ENCODE data around the gene ITPA.
A peak's percentile ranks its signal among the peaks of the same experiment; 100 is the strongest.
"Not testable (repeated sequence)": the region's sequence is repeated elsewhere in the genome, so short reads cannot be mapped to it uniquely, and the experiment has no call there.

The ITPA gene

DNA sequence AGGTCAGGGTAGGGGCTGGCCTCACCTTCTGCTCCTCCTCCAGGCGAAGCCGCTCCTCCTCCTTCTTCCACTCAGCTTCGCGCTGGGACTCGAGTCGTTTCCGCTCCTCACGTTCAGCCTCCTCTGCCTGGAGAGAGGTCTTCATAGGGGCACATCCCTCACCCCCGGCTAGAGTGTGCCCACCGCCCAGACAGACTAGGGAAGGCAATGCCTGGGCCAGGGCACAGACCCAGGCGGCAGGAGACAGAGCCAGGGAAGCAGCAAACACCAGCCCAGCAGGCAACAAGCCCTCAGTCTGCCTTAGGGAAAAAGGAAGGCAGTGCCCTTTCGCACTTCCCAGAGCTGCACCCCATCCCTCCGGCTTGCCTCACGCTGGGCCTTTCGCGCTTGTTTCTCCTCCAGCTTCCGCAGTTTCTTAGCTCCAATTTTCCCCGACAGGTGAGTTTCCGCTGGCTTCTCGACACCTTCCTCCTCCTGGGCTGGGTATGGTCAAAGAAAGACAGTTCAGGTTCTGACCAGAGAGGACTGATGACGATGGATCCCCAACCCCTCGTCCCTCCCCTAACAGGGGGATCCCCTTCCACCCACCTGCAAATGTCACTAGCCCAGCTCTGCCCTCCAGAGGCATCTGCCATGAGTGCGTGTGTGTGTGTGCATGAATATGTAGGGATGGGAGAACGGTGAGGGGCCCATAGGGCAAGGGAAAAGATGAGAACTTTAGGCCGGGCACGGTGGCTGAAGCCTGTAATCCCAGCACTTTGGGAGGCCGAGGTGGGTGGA, 9.1 kb upstream of the ITPA start:
- DNase-seq (ENCODE audit: low spot score), result no peak

DNA sequence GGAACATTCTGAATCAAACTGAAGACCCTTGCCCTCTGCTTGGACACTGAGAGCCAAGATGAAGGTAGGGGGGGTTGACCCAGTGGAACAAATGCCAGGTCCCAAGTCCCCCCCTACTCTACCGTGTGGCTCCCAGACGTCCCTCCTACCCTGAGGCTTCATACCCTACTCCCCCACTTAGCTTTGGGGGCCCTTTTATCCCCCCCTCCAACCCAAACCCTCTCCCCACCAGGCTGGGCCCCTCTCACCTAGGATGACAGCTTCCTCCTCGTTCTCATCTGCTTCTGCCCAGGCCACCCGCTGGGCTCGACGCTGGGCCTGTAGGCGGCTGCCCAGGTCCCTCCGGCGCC, 6.4 kb upstream of the ITPA start:
- DNase-seq (ENCODE audit: low spot score), result no peak

DNA sequence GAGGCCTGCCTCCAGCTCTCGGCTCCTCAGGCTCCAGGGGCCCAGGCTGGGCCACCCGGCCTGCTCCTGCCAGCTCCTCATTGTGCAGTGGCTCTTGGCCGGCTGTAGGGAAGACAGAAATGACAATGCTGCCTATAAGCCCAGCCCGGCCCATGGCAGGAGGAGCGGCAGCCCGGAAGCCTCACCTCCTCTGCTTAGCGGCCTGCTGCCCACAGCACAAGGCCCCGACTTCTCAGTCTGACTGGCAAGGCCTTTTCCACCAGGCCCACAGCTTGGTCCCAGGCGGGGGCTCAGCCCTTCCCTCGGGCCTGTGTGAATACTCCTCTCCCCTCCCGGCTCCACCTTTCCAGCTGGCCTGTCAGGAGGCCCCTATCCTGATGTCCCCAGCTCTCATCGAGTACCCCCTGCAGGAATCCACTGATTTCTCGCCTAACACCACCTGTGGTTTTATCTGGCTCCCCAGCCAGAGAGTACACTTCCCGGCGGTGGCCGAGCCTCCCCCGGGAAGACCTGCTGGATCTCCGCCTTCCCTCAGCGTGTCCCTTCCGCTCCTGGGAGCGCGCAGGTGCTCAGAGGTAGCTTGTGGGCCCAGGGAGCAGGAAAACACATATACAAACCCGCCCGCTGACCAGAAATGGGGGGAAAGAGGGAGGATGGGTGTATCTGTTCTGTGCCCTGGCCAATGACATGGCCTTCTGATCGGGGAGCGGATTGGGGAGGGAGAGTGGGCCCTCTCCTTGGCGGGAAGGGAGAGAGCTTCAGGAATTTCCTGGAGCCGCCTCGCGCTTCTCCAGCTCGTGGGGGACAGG, 5.8 kb upstream of the ITPA start:
- peak; percentile 27 for DNase-seq (ENCODE audit: low spot score)

DNA sequence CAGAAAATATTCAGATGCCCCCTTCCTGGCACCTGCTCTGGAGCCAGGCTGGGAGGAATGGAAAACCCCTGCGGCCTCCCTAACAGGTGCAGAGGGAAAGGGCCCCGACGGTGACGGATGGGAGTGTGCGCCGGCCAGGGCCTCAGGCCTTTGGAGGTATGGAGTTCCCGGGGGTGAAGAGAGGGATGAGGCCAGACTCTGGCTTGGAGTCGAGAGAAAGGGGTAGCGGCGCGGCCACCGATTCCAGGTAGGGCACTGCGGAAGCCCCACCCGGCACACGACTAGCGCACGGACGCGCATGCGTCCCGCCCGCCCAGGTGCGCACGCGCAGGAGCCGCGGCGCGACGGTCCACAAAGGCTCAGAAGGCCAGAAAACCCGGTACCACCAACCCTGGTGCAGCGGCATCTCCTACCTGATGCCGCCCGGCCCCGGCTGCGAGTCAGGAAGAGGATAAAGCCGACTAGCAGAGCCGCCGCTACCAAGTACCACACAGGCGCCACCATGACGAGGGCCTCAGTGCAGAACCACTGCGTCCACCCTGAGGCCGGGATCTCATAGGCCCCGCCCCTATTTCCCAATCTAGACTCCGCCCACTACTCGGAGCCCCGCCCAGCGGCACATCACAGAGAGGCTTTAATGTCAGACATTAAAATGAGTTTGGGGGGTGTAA, 5.0 kb upstream of the ITPA start, which contains the start of gene DDRGK1:
Gene DDRGK1, minus strand, starts transcription at position 559 of the 671 bp plus-strand sequence. Its CDS starts 55 bp downstream, at position 504.
- peak; percentile 94 for DNase-seq (ENCODE audit: low spot score)

DNA sequence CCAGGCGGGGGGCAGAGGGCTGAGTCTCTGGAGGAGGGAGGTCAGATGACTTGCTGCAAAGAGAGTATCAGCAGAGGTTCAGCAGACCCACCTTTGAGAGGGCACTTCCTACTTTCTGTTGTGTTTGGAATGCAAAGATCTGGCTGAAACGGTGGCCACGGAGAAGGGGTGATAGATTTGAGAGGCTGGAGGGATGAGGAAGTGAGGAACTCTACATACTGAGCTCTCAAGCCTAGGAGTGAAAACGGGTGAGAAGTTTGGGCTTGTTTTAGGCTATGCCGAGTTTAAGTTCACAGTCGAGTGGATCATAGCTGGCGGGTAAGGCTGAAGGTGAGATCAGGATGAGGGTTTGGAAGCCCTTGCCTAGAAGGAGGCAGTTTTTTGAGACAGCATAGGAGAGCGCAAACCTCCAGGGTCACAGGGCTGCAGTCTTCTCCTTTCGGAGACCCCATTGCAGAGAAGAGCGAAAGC, 477 bp upstream of the ITPA start:
- peak; percentile 26 for DNase-seq (ENCODE audit: low spot score)

DNA sequence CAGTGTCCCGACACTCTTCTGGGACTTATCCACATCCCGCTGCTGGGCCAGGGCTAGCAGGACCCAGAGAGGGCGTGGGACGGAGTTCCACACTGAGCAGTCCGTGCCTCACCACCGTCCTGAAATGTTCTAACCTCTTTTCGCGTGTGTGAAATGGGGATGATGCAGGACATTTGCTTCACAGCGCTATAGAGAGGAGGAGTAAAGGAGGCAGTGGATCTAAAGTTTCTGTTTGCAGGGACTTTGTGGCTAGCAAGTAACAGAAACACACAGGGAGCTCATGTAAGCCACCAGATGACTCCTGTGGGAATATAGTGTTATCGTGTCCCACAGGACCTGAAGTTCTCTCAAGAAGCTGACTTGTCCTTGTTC, 634 bp downstream of the ITPA start:
- no peak for DNase-seq (ENCODE audit: low spot score)

DNA sequence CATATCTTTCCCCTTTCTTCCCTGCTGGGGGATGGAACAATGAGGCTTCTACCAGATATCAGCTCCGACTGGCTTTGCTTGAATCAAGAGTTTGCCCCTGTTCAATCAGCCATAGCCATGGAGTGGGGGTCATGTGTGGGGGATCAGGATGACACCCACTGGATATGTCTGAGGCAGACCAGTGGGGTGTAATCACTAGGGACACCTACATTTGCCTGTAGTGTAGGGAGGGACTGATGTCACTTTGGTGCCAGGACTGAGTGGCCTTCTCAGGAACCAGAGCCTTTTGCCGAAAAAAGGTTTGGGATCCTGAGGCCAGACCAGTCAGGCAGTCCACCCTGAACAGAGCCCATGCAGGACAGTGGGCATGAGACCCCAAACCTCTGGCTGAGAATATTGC, 1.0 kb downstream of the ITPA start:
- no peak for DNase-seq (ENCODE audit: low spot score)

DNA sequence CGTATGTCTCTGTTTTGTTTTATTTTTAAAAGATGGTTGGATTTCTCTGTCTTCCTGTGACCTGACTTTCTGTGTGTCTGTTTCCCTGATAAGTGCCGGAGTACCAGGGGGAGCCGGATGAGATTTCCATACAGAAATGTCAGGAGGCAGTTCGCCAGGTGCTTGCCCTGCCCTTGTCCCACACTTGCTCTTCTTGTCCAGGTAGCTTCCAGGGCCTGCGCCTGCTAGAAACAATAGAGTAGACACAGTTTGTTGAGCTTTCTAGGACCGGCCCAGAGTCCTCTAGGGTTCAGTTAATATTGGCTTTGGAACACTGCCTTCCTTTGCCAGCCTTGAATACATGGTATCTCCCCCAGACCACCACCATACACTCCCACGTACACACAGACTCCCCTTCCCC, 3.9 kb downstream of the ITPA start:
- DNase-seq (ENCODE audit: low spot score), result no peak

DNA sequence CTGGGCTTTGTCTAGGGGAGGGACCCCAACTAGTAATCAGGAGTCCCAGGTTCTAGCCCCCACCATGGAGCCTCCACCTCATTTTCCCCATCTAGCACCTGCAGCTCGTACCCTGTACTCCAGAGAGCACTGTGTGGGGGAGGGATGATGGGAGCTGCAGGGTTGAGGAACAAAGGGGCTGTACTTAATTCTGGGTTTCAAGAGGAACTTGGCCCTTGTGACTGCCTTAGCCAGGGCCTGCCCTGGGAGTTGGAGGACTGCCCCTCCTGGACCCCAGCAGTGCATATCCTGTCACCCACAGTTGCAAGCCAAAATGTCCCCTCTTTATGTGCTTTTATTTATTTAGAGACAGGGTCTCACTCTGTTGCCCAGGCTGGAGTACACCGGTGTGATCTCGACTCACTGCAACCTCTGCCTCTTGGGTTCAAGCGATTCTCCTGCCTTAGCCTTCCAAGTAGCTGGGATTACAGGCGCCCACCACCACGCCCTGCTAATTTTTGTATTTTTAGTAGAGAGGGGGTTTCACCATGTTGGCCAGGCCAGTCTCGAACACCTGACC, 6.1 kb downstream of the ITPA start:
- DNase-seq (ENCODE audit: low spot score), result not testable (repeated sequence)

DNA sequence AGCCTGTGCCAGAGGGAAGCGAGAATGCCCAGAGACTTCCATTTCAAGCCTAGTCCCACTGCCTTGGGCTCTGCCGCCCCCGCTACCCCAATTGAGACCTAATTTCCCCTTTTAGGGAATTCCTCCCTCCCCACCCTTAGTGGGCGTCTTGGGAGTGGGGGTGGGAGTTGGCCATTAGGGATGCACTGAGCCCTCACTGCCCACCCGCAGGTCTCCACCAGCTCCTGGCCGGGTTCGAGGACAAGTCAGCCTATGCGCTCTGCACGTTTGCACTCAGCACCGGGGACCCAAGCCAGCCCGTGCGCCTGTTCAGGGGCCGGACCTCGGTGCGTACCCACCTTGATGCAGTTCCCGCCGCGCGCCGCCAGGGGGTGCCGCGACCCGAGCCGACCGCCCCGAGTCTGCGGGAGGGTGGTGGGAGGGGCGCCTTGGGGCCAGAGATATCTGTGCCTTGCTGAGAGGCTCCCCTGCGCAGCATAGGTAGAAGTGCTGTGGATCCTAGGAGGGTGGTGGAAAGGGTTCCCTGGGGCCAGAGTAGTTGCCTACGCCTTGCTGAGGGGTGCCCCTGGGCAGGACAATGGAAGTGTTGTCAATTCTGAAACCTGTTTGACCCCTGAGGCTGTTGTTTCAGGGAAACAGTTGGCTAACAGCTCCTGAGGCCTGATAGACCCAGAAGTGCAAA, 9.2 kb downstream of the ITPA start:
- peak; percentile 88 for DNase-seq (ENCODE audit: low spot score)

DNA sequence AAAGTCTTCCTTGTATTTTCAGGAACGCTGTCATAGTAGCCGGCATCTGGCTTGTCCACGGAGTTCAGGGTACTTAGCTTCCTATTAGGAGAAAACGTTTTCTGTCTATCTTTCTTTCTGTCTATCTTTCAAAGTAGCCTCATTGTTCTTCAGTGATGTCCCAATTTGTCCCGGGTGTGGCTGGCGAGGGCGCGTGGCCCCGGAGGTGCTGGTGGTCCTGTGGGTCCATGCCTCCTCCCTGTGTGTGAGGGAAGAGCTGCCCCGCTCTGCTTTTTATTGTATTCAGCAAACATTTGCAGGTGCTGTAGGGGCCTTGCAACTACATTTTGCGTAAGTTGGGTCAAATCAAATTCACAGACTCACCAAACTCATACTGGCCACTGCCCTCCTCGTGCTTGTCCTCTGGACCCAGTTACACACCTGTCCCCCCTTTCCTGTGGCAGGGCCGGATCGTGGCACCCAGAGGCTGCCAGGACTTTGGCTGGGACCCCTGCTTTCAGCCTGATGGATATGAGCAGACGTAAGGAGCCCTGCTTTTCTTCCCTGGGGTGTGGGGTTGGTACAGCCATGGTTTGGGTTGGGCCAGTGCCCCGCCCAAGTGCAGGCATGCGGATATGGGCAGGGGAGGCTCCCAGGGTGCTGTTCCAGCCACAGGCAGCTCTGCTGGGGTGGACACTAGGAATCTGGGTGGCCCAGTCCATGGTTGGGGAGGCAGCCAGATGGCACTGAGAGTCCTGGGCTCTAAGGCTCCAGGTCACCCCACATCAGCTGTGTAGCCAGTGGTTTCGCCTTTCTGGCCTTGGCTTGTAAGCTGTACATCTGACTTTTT, 12.3 kb downstream of the ITPA start:
- no peak for DNase-seq (ENCODE audit: low spot score)

DNA sequence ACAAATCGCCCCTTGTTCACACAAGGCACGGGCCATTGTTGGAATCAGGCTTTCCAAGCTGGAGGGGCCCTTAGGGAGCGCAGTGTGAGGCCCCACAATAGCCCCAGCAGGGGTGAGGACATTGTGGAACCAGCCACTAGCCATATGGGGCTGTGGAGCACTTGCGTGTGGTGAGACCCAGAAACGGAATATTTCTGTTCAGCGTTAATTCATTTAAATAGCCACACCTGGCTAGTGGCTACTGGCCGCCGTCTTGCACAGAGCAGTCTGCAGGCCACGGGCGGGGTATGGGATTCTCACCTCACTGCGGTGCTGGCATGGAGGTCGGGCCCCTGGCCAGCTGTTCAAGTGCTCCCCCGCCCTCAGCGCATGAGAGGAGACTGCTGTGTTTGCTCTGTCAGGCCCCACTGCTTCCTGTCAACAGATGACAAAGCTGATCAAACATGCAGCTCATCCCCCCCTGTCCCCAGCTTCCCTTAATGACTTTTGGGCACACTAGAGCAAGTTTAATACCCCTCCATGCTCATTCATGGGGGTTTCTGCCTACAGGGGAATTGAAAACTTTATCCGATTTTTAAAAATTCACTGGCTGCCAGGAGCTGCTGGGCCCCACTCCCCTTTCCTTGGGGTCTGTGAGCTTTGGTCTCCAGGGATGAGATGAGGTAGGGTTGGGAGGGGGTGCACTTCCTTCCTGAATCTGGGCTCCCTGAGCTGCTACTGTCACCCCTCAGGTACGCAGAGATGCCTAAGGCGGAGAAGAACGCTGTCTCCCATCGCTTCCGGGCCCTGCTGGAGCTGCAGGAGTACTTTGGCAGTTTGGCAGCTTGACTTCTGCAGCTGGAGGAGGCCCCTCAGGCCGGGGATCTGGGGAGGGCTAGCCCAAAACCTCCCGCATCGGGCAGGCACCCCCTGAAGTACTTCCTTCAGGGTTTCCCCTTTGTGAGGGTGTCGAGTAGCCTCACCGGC, 13.6 kb downstream of the ITPA start:
- DNase-seq (ENCODE audit: low spot score), result peak; percentile 65

DNA sequence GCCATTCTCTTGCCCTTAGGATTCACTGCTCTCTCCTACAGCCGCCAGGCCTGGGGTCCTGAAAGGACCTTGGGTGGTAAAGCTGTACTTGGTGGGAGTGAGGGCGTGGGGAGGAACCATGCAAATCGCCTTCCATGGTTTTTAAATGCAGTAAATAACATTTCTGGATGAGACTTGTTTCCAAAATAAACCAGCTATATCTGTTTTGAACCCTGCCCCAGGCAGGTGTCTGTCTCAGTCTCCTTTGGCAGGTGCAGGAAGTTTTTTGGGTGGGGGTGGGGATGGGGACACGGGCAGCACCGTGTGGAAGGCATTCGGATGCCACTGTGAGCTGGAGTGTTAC, 14.3 kb downstream of the ITPA start:
- no peak for DNase-seq (ENCODE audit: low spot score)

DNA sequence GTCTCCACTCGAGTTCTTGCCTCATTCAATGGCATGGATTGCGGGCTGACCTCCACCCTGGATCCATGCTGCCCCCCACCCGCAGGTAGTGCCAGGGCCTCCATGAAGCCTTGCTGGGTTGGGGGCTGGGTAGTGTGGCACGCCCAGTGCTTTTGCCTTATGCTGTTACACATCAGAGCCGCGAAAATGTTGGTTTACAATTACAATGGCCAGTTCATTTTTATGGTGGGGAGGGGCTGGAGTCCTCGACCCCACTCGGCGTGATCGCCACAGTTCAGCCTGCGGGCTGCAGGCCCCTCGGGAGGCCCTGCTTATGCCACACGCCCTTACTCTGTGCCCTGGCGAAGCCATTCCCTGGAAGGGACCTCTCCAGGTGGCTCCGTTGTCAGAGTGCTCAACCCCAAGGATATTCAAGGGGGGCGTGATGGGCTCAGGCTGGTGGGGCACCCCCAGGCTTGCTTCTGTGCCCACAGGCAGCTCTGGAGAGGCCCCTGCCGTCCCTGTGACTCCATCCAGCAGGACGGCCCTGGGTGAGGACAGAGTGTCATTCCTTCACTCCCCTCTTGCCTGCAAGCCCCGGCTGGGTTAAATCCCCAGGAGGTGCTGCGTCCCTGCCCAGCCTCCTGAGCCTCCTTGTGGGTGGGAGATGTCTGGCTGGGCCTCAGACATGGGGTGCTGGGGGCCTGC, 14.8 kb downstream of the ITPA start:
- no peak for DNase-seq (ENCODE audit: low spot score)

DNA sequence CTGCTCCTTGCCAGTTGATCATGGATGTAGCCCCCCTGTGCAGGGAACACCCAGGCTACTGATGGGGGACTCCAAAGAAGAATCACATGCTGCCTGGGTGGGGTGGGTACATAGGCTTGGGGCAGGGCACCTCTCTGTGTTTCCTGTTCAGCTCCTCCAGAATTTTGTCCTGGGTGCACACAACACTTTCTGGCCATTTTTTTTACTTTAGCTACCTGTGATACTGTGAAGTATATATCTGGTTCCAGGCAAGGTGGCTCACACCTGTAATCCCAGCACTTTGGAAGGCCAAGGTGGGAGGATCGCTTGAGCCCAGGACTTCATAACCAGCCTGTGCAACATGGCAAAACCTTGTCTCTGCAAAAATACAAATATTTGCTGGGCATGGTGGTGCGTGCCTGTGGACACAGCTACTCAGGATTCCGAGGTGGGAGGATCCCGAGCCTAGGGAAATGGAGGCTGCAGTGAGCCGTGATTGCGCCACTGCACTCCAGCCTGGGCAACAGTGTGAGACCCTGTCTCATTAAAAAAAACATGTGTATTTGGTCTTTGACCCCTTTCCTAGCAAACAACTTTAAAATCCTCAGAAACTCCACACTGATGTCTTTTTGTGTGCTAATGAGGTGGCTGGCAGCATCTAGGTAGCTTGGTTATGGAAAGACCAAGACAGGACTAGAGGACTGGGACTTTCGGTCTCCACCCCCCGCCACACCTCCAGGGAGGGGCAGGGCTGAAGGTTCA, 15.6 kb downstream of the ITPA start:
- DNase-seq (ENCODE audit: low spot score), result no peak

DNA sequence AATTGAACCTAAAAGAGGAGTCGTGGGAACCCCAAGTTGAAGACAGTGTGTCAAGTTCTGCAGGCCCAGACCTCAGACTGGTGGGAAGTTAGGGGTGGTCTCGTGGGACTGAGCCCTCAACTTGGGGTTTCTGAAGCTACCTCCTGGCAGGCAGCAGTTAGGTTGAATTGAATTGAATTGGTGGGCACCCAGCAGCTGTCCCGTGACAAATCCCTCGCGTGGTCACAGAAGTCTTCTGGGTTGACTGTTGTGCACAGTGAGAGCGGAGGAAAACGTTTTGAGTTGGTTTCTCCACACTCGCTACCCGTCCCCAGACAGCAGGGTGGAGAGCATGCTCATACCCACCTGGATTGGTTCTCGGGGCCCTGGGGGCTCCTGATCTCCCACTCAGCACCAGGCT, 16.8 kb downstream of the ITPA start:
- no peak for DNase-seq (ENCODE audit: low spot score)

DNA sequence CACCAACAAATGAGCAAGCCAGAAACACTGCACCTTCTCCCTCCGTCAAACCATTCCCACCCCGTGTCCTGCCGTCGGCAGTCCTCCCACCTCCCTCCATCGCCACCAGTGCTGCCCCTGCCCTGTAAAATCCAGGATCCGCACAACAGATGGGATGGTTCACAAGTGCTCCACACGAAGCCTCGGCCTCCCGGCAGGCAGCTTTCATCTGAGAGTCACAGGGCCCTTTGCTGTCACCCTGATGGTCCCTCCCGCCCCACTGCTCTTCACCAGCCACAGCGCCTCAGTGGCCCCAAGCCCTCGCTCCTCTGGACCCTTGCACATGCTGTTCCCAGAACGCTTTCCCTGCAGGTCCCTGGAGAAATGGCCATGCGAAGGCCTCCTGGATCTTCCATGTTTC, 17.6 kb downstream of the ITPA start:
- DNase-seq (ENCODE audit: low spot score), result no peak

DNA sequence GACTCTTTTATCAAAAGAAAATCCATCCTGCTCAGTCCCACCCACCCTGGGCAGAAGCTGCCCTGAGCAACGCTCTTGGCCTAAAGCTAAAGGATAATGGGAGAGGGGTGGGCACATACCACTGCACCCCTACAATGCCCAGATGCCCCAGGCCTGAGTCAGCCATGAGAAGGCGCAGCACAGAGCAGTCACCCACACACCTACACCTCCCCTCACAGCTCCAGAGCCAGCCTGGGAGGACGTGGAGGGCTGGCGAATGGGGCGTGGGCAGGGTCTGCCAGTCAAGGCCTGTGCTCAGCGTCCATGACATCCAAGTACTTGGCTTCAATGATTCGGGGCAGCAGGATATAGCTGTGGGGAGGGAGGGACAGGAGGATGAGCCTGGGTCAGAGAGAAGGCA, 18.2 kb downstream of the ITPA start:
- no peak for DNase-seq (ENCODE audit: low spot score)

Data from germinal center (tissue), 1 donor.